GM19043 (cell line): Measurements from ENCODE around the gene ERMAP.
"Not testable (repeated sequence)": the region's sequence is repeated elsewhere in the genome, so short reads cannot be mapped to it uniquely, and the experiment has no call there.

Experiments used
- ATAC-seq: cut with Tn5 transposase; IDR thresholded peaks from one replicate; pipeline ENCODE4 v1.9.1; 2021; ENCODE audit warnings: low read depth; ENCODE audit not compliant: unreplicated experiment

The ERMAP gene

GRCh38 chr1:42841440-42842147 is 24.7 kb downstream of the ERMAP start:
- ATAC-seq = no peak

GRCh38 chr1:42844592-42845140 is 27.7 kb downstream of the ERMAP start:
- ATAC-seq = no peak

GRCh38 chr1:42845193-42845592 is 28.3 kb downstream of the ERMAP start:
- ATAC-seq = no peak

GRCh38 chr1:42845866-42846256 is 28.9 kb downstream of the ERMAP start:
- no peak for ATAC-seq

- ATAC-seq = peak; percentile 95
Observed at GRCh38 chr1:42846257-42847110, 29.6 kb downstream of the ERMAP start, which contains the start of gene ZNF691. TSS of gene ZNF691 (plus strand) at chr1:42846613. CDS start at chr1:42849659, 3,046 bp downstream.

- no peak for ATAC-seq
Observed at GRCh38 chr1:42847111-42847595, 30.2 kb downstream of the ERMAP start.

GRCh38 chr1:42847721-42848460 is 31.0 kb downstream of the ERMAP start:
- no peak for ATAC-seq

- ATAC-seq = no peak
Observed at GRCh38 chr1:42848823-42849537, 32.1 kb downstream of the ERMAP start.

- no peak for ATAC-seq
Observed at GRCh38 chr1:42849944-42850343, 33.0 kb downstream of the ERMAP start.

- ATAC-seq = no peak
Observed at GRCh38 chr1:42851420-42851819, 34.5 kb downstream of the ERMAP start.

GRCh38 chr1:42851960-42852607 is 35.2 kb downstream of the ERMAP start:
- ATAC-seq = no peak

GRCh38 chr1:42852608-42852980 is 35.7 kb downstream of the ERMAP start:
- no peak for ATAC-seq

- ATAC-seq = no peak
Observed at GRCh38 chr1:42853116-42853884, 36.4 kb downstream of the ERMAP start.

GRCh38 chr1:42856554-42856953 is 39.6 kb downstream of the ERMAP start:
- ATAC-seq = not testable (repeated sequence)

- not testable (repeated sequence) for ATAC-seq
Observed at GRCh38 chr1:42859366-42859765, 42.4 kb downstream of the ERMAP start.

GRCh38 chr1:42860339-42861013 is 43.6 kb downstream of the ERMAP start:
- no peak for ATAC-seq

GRCh38 chr1:42861014-42861399 is 44.1 kb downstream of the ERMAP start:
- no peak for ATAC-seq

GRCh38 chr1:42866549-42866948 is 49.6 kb downstream of the ERMAP start:
- ATAC-seq = no peak
